ENCODE results near the gene CNOT2.
A peak's percentile ranks its signal among the peaks of the same experiment; 100 is the strongest.

Gene CNOT2

DNA sequence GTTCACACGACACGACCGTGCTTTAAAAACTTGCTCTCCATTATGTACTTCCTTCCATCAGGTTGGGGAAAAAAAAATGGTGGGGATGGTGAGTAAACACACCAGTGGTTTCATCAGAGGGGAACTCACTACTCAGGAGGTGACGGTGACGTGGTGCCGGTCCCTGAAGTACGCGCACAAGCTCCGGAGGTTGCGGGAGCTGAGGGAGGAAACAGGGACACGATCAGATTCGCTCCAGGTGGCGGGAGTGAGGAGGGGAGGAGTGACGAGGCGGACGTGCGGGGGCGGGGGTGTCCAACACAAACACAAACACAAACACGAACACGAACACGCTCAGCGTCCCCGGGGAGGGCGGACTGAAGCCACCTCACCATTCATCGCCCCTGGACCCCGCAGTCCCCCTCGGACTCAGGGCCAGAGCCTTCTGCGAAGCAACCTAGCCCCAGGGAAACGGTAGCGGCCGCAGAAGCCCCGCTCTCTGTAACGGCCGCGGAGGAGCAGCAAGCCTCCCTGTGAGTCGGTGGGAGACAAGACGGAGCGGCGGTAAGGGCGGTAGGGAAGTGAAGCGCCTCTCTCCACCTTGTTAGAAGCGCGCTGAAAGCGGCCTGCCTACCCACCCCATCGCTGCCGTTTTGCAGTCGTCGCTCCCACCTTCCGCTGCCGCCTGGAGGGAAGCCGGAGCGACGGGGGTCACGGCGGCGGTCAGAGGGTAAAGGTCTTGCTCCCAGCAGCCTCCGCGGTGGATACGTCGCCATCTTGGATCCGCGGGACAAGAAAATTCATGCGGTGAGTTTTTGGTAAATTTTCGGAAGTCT, at the start of gene CNOT2:
Gene CNOT2, plus strand, starts transcription at position 739 of the 815 bp plus-strand sequence. CDS start 34,794 bp downstream, outside the sequence.
- peak; percentile 80 to 83 for DNase-seq

- DNase-seq: no peak
These were observed 49.2 kb upstream of the CNOT2 start for GRCh38 chr12:70194076-70194475.

GRCh38 chr12:70196811-70197281, 46.4 kb upstream of the CNOT2 start:
- DNase-seq: no peak

- DNase-seq: no peak
These were observed 45.9 kb upstream of the CNOT2 start for GRCh38 chr12:70197345-70197744.

- DNase-seq: no peak
These were observed 29.5 kb upstream of the CNOT2 start for GRCh38 chr12:70213707-70214106.

DNA sequence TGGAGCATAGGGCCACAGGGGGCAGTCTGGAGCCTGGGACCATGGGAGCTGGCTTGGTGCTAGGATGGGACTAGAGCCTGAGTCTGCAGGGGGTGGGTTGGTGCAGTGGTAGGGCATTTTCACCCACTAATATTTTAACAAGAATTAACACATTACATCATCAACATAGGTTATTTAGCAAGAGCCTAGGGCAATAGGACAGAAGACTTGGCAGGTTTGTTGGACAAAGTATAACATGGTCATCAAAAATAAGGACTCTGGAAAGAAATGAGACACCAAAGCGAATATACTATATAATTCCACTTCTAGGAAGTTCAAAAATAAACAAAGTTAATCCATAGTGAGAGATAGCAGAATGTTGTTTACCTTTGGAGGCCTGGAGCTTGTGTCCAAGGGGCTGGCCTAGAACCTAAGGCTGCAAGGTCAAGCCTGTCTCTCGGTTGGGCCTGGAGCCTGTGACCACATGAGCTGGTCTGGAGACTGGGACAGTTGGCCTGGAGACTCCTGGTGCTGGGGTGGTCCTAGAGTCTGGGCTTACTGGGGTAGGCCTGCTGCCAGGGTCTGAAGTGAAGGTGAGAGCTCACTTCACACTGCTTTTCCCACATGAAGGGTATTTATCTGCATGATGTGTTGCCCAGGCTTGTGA, 28.1 kb upstream of the CNOT2 start:
- no peak for DNase-seq

GRCh38 chr12:70217416-70217815, 25.8 kb upstream of the CNOT2 start:
- DNase-seq: no peak

DNA sequence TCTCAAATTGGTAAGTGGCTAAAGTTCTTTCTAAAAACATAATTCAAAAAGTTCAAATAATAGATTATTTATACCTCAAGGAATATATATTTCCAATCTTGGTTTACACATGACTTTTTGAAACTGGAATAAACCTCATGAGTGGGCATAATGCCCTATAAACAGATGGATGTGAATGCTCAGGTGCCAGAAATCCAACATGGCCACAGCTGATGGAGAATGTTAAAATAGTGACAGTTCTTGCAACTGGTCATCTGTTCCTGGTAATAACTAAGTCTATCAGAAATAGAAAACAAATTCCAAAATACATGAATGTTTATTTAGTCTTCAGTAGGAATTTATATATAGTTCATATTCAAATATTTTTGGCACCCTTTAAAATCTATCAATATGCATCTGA, 21.6 kb upstream of the CNOT2 start:
- DNase-seq: no peak

GRCh38 chr12:70227911-70228310, 15.3 kb upstream of the CNOT2 start:
- no peak for DNase-seq

DNA sequence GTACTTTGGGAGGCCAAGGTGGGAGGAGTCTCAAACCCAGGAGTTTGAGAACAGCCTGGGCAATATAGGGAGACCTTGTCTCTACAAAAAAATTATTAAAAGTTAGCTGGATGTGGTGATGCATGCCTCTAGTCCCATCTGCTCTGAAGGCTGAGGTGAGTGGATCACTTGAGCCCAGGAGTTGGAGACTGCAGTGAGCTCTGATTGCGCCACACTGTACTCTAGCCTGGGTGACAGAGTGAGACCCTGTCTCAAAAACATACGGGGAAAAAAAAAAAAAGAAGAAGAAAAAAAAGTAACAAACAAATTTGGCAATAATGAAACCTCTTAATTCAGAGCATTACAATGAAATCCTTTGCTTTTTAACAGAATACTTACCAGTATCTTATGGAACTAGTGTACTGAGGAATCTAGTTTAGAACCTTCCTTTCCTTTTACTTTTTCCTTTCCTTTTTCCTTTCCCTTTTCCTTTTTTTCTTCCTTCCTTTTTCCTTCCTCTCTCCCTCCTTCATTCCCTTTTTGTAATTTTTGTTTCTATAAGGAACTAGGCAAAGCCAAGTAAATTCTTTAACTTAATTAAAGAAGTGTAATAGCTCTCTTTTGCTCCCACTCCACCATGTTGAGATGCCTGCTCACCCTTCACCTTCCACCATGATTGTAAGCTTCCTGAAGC, 12.2 kb upstream of the CNOT2 start:
- DNase-seq: no peak

GRCh38 chr12:70236990-70237389, 6.2 kb upstream of the CNOT2 start:
- DNase-seq: no peak

- DNase-seq: no peak
These were observed 2.6 kb upstream of the CNOT2 start for GRCh38 chr12:70240673-70241072.

DNA sequence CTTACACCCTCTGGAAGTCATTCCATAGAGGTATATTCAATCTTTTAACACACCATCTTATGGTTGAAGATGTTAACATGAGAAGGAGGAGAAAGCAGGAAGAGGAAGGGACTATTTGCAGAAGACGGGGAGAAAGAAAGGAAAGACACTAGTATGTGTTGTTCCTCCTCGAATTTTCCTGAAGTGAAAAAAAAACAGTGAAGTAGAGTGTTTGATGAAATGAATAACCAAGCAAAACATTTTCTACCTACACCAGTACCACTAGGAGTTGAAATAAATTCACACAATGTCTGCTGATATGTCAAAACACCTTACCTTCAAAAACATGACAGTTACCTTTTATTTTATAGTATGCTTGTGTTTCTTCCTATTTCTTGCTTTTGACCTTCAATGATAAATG, 1.4 kb upstream of the CNOT2 start:
- no peak for DNase-seq

- DNase-seq: peak; percentile 27 to 50
These were observed 508 bp downstream of the CNOT2 start for GRCh38 chr12:70243510-70244371.

DNA sequence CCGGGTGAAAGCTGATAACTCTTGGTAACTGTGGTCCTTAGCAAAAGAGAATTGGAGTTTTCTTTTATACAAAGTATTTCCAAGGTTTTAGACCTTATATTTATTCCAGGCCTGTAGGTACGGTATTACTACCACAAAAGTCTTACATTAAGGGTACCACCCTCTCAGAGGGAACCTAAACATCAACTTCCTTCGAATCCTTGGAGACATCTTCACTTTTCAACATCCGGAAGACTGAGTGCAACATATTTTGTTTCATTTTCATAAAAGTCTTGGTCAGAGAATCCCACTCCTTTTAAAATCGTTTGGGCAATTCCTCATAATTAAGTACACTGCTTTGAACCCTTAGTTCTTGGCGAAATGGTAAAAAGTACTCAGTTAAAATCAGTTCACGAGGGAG, 1.2 kb downstream of the CNOT2 start:
- no peak for DNase-seq

DNA sequence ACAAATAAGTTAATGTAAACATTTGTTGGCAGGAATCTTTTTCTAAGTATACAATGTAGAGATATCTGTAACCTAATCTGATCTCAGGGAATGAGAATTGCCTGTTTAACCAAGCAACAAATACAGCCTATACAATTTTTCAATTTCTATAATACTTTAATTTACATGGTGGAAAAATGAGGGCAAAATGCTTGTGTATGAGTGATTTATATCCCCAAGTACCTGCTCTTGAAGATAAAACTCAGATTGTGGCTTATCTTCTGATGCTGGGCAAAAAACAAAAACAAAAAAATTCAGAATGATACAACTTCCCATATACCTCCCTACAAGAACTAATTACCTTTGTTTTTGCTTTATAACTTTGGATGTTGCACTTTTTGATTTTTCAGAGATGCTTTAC, 2.2 kb downstream of the CNOT2 start:
- no peak for DNase-seq

DNA sequence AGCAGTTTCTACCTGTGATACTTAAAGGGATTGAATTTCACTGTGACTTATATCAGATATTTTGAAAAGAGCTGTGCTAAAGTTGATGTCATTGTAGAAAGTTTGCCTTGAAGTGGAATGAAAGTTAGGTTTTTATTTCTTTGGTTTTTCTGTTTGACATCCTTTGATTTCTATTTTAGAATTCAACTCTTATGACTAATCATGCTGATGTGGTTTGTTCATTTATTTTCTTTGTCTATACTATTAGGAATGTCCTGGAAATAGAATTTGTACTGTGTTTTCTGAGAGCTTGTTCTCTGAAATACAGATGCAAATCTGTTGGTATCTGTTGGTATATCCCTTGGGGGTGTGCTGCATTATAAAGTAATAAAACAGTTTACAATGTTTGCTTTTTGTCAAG, 3.3 kb downstream of the CNOT2 start:
- DNase-seq: no peak

- no peak for DNase-seq
These were observed 4.5 kb downstream of the CNOT2 start for GRCh38 chr12:70247653-70248199.

- no peak for DNase-seq
These were observed 5.6 kb downstream of the CNOT2 start for GRCh38 chr12:70248876-70249275.

GRCh38 chr12:70249903-70250302, 6.7 kb downstream of the CNOT2 start:
- no peak for DNase-seq

GRCh38 chr12:70251226-70251625, 8.0 kb downstream of the CNOT2 start:
- no peak for DNase-seq

GRCh38 chr12:70251661-70252060, 8.4 kb downstream of the CNOT2 start:
- no peak for DNase-seq

DNA sequence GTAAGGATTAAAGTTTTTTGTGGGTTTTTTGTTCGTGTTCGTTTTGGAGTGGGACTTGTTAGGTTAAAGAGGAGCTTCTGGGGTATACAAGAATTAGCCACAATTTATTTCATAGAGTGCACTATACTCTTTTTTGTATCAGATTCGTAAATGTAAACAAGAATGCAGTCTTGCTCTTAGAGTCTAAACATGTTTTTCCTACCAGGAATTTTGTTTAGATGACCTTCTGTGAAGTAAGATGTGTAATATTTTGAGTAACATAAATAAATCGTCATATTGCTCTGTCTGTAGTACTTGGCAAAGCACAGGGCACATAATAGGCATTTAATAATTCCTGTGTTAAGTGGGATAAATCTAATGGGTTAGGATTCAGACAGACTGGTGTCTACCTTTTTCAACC, 9.6 kb downstream of the CNOT2 start:
- DNase-seq: no peak
